Measurements from ENCODE around the gene CNTNAP4.

CNTNAP4 gene

GRCh38 chr16:76329106-76329505 is 51.9 kb downstream of the CNTNAP4 start:
- POLR2A ChIA-PET, result no interaction called here
- CTCF ChIA-PET, result no interaction called here
- no peak for TF ChIP-seq CTCF (IDR thresholded peaks at IDR 0.05; ENCODE audit: control extremely low read depth, extremely low read depth, low read depth, missing control alignments)

GRCh38 chr16:76335180-76335974 is 58.2 kb downstream of the CNTNAP4 start:
- ChIA-PET CTCF (interaction anchor here (0.6 to 1.1 kb wide), 2 partner anchors 11 to 18 kb away, joined by 3 to 4 read pairs; no protein-coding TSS in a partner anchor), POLR2A (no interaction called here)
- TF ChIP-seq CTCF (IDR thresholded peaks at IDR 0.05; ENCODE audit: control extremely low read depth, extremely low read depth, low read depth, missing control alignments), result no peak
- DNase-seq (ENCODE audit: extremely low spot score), result no peak

More at GRCh38 chr16:76329106-76329505, 51.9 kb downstream of the CNTNAP4 start:
- no peak for DNase-seq (ENCODE audit: extremely low spot score)

- POLR2A ChIA-PET, result no interaction called here
- CTCF ChIA-PET, result no interaction called here
- TF ChIP-seq CTCF (IDR thresholded peaks at IDR 0.05; ENCODE audit: control extremely low read depth, extremely low read depth, low read depth, missing control alignments), result no peak
- DNase-seq (ENCODE audit: extremely low spot score), result no peak
Measured at GRCh38 chr16:76336112-76336511, 58.9 kb downstream of the CNTNAP4 start.

- TF ChIP-seq CTCF (IDR thresholded peaks at IDR 0.05; ENCODE audit: control extremely low read depth, extremely low read depth, low read depth, missing control alignments), result no peak
- POLR2A ChIA-PET, result no interaction called here
Measured at GRCh38 chr16:76338472-76338871, 61.3 kb downstream of the CNTNAP4 start.

GRCh38 chr16:76343769-76344168 is 66.6 kb downstream of the CNTNAP4 start:
- DNase-seq (ENCODE audit: extremely low spot score), result no peak
- CTCF ChIA-PET, result no interaction called here

More at GRCh38 chr16:76338472-76338871, 61.3 kb downstream of the CNTNAP4 start:
- no peak for DNase-seq (ENCODE audit: extremely low spot score)
- CTCF ChIA-PET, result no interaction called here

GRCh38 chr16:76345163-76345661 is 68.0 kb downstream of the CNTNAP4 start:
- TF ChIP-seq CTCF (IDR thresholded peaks at IDR 0.05; ENCODE audit: control extremely low read depth, extremely low read depth, low read depth, missing control alignments), result no peak

More at GRCh38 chr16:76343769-76344168, 66.6 kb downstream of the CNTNAP4 start:
- POLR2A ChIA-PET, result no interaction called here
- no peak for TF ChIP-seq CTCF (IDR thresholded peaks at IDR 0.05; ENCODE audit: control extremely low read depth, extremely low read depth, low read depth, missing control alignments)

More at GRCh38 chr16:76345163-76345661, 68.0 kb downstream of the CNTNAP4 start:
- CTCF ChIA-PET, result no interaction called here
- POLR2A ChIA-PET, result no interaction called here
- DNase-seq (ENCODE audit: extremely low spot score), result no peak
